HCT116 (cell line): Measurements from ENCODE around the gene PTCD1. TPM values are rescaled to one million over a fixed set of nuclear protein-coding genes. Genes with fewer than 3 reads are reported as not detected.

ENCODE experiments used
- ATAC-seq: fragments of 200-7000 bp; cut with Tn5 transposase; 2 replicates; pipeline ENCODE4 v1.9.1; 2020; ENCODE audit warnings: mild to moderate bottlenecking, moderate library complexity
- BruUV-seq: library from RNA; stranded (reverse); fragments of 400-500 nt; replicated peaks from 2 replicates; lab custom pipeline; 2021; lab: Mats Ljungman, UMichigan
- CTCF ChIA-PET: fragments of 300-600 bp; sonication (Branson Sonifier 250); formaldehyde crosslinking; loops from one replicate; lab custom pipeline; 2021; ENCODE audit warnings: antibody characterized with exemption; lab: Charles Lee
- POLR2A ChIA-PET: fragments of 300-600, 350-600 bp; sonication (Branson Sonifier 250); formaldehyde crosslinking; loops from one replicate; lab custom pipeline; 2021; ENCODE audit warnings: antibody characterized with exemption; lab: Charles Lee
- RAD21 ChIA-PET, 2 experiments: fragments of 300-600 bp; sonication (Branson Sonifier 250); formaldehyde crosslinking; loops; one replicate each; lab custom pipeline; 2023; ENCODE audit warnings: low total read pairs in 2 of 2; ENCODE audit not compliant: uncharacterized antibody in 2 of 2, unreplicated experiment in 2 of 2, low non-redundant PET in 1 of 2; lab: Charles Lee
- DNase-seq: peaks from one replicate; pipeline ENCODE4 v3.0.0-alpha.2; 2010; ENCODE audit warnings: low read depth, low spot score
- H2AFZ ChIP-seq: fragments of 200-600 bp; shearing (Covaris generic), sonication (generic); 2 replicates; pipeline ENCODE4 v1.6.1; 2017; ENCODE audit warnings: low read depth, mixed run types, mixed read lengths, antibody characterized with exemption, low read length; ENCODE audit not compliant: poor library complexity, severe bottlenecking
- H3K27ac ChIP-seq: 2 replicates; pipeline ENCODE4 v1.5.1; 2012; ENCODE audit warnings: low read depth, low read length
- H3K27me3 ChIP-seq: fragments of 200-600 bp; sonication (generic); 2 replicates; pipeline ENCODE4 v1.6.1; 2016; ENCODE audit warnings: mixed run types, low read length, mixed read lengths; ENCODE audit not compliant: insufficient read depth
- H3K36me3 ChIP-seq, 2 experiments: fragments of 200-500 bp in 1 of 2; fragments of 200-600 bp in 1 of 2; sonication (Bioruptor generic) in 1 of 2; sonication (generic) in 1 of 2; 2 replicates each; pipeline versions ENCODE4 v1.5.1 to v1.6.1; 2014 to 2016; ENCODE audit warnings: low read length in 2 of 2, inconsistent platforms in 1 of 2, mixed read lengths in 1 of 2, mixed run types in 1 of 2; ENCODE audit not compliant: insufficient read depth in 2 of 2, control insufficient read depth in 1 of 2
- H3K4me1 ChIP-seq, 2 experiments: fragments of 200-600 bp in 1 of 2; sonication (generic) in 1 of 2; 2 replicates each; pipeline versions ENCODE4 v1.5.1 to v1.6.1; 2012 to 2017; ENCODE audit warnings: low read length in 2 of 2, inconsistent platforms in 1 of 2, mild to moderate bottlenecking in 1 of 2, mixed read lengths in 1 of 2, mixed run types in 1 of 2, moderate library complexity in 1 of 2; ENCODE audit not compliant: insufficient read depth in 2 of 2, control insufficient read depth in 1 of 2
- H3K4me2 ChIP-seq: fragments of 200-600 bp; sonication (generic); 2 replicates; pipeline ENCODE4 v1.6.1; 2017; ENCODE audit warnings: mixed run types, low read length, mixed read lengths
- H3K4me3 ChIP-seq, 2 experiments: fragments of 200-600 bp in 1 of 2; sonication (generic) in 1 of 2; replicated peaks in 1 of 2; 2 replicates each; pipeline ENCODE4 v1.5.1; 2011 to 2016; ENCODE audit warnings: low read length in 2 of 2, control low read depth in 1 of 2, low read depth in 1 of 2, mild to moderate bottlenecking in 1 of 2, mixed read lengths in 1 of 2, mixed run types in 1 of 2
- H3K79me2 ChIP-seq: fragments of 200-600 bp; sonication (generic); 2 replicates; pipeline ENCODE4 v1.6.1; 2017; ENCODE audit warnings: mild to moderate bottlenecking, mixed run types, low read length, moderate library complexity, mixed read lengths; ENCODE audit not compliant: insufficient read depth
- H3K9ac ChIP-seq: fragments of 200-600 bp; sonication (generic); 2 replicates; pipeline ENCODE4 v1.6.1; 2016; ENCODE audit warnings: low read length, mixed read lengths
- H3K9me2 ChIP-seq: fragments of 200-600 bp; sonication (generic), shearing (Covaris generic); 2 replicates; pipeline ENCODE4 v1.6.1; 2017; ENCODE audit warnings: mixed run types, mild to moderate bottlenecking, moderate library complexity; ENCODE audit not compliant: insufficient read depth
- H3K9me3 ChIP-seq, 2 experiments: fragments of 200-500 bp in 1 of 2; fragments of 200-600 bp in 1 of 2; sonication (Bioruptor generic) in 1 of 2; sonication (generic) in 1 of 2; 2 replicates each; pipeline ENCODE4 v1.6.1; 2014 to 2017; ENCODE audit warnings: low read length in 2 of 2, mixed read lengths in 2 of 2, inconsistent platforms in 1 of 2, low read depth in 1 of 2, mild to moderate bottlenecking in 1 of 2, mixed run types in 1 of 2, moderate library complexity in 1 of 2; ENCODE audit not compliant: control insufficient read depth in 1 of 2, insufficient read depth in 1 of 2
- H4K20me1 ChIP-seq: fragments of 200-600 bp; sonication (generic), shearing (Covaris generic); 2 replicates; pipeline ENCODE4 v1.6.1; 2017; ENCODE audit warnings: mixed run types, mild to moderate bottlenecking, moderate library complexity; ENCODE audit not compliant: insufficient read depth
- ATF3 ChIP-seq: IDR thresholded peaks from 2 replicates; pipeline ENCODE4 v1.6.1; 2012
- CBX3 ChIP-seq: IDR thresholded peaks from 2 replicates; pipeline ENCODE4 v1.6.1; 2012; ENCODE audit warnings: low read depth
- CEBPB ChIP-seq: IDR thresholded peaks from 2 replicates; pipeline ENCODE4 v1.6.1; 2012; ENCODE audit warnings: low read depth
- CTCF ChIP-seq, 3 experiments: fragments of 200-600 bp in 1 of 3; sonication (generic) in 1 of 3; IDR thresholded peaks in 2 of 3; conservative IDR thresholded peaks in 1 of 3; 2 replicates each; pipeline ENCODE4 v1.5.1; 2012 to 2017; ENCODE audit warnings: low read depth in 2 of 3, low read length in 2 of 3, antibody characterized with exemption in 1 of 3, borderline replicate concordance in 1 of 3, control low read depth in 1 of 3, mild to moderate bottlenecking in 1 of 3, mixed read lengths in 1 of 3, mixed run types in 1 of 3, moderate library complexity in 1 of 3; ENCODE audit not compliant: insufficient read depth in 1 of 3
- ELF1 ChIP-seq: IDR thresholded peaks from 2 replicates; pipeline ENCODE4 v1.6.1; 2012; ENCODE audit warnings: low read depth, borderline replicate concordance
- EZH2 ChIP-seq: fragments of 200-600 bp; sonication (generic); IDR thresholded peaks from 2 replicates; pipeline ENCODE4 v1.6.1; 2017; ENCODE audit warnings: antibody characterized with exemption, mixed run types
- JUND ChIP-seq: IDR thresholded peaks from 2 replicates; pipeline ENCODE4 v1.6.1; 2012
- POLR2A ChIP-seq: IDR thresholded peaks from 2 replicates; pipeline ENCODE4 v1.7.0; 2011; ENCODE audit warnings: borderline replicate concordance; ENCODE audit not compliant: insufficient read depth, insufficient read length; ENCODE audit errors: extremely low read depth
- POLR2AphosphoS5 ChIP-seq: IDR thresholded peaks from 2 replicates; pipeline ENCODE4 v1.6.1; 2011; ENCODE audit warnings: mild to moderate bottlenecking, low read depth, low read length, moderate library complexity
- RAD21 ChIP-seq: IDR thresholded peaks from 2 replicates; pipeline ENCODE4 v1.6.1; 2012; ENCODE audit warnings: low read depth, mild to moderate bottlenecking
- SIN3A ChIP-seq: IDR thresholded peaks from 2 replicates; pipeline ENCODE4 v1.6.1; 2012; ENCODE audit warnings: low read depth
- SP1 ChIP-seq: IDR thresholded peaks from 2 replicates; pipeline ENCODE4 v1.6.1; 2012; ENCODE audit warnings: low read depth
- SRF ChIP-seq: IDR thresholded peaks from 2 replicates; pipeline ENCODE4 v1.6.1; 2012; ENCODE audit warnings: low read depth
- TCF7L2 ChIP-seq: IDR thresholded peaks from 2 replicates; pipeline ENCODE4 v1.7.0; 2011; ENCODE audit warnings: borderline replicate concordance, inconsistent platforms; ENCODE audit not compliant: insufficient read depth, insufficient read length; ENCODE audit errors: extremely low read depth
- YY1 ChIP-seq: IDR thresholded peaks from 2 replicates; pipeline ENCODE4 v1.6.1; 2011; ENCODE audit warnings: low read length, low read depth, moderate library complexity, mild to moderate bottlenecking; ENCODE audit not compliant: insufficient replicate concordance; ENCODE audit errors: extremely low read depth
- ZBTB33 ChIP-seq: IDR thresholded peaks from 2 replicates; pipeline ENCODE4 v1.6.1; 2011; ENCODE audit warnings: mild to moderate bottlenecking, low read length, moderate library complexity; ENCODE audit not compliant: insufficient replicate concordance; ENCODE audit errors: extremely low read depth
- intact Hi-C: fragments of 100-400 bp; cut with micrococcal nuclease; formaldehyde crosslinking; loops from 2 replicates; pipeline ENCODE4 v1.10.0; 2022
- total RNA-seq: library from RNA; stranded (reverse); gene quantifications from one replicate; pipeline ENCODE4 v1.2.1, GENCODE V29; 2021; ENCODE audit not compliant: unreplicated experiment
- TF ChIP-seq, protein P1 (sequence below): IDR thresholded peaks from 2 replicates; pipeline ENCODE4 v1.6.1; 2012
- TF ChIP-seq, protein P2 (sequence below): IDR thresholded peaks from 2 replicates; pipeline ENCODE4 v1.6.1; 2012; ENCODE audit warnings: low read depth

Gene PTCD1
- total RNA-seq, 1 experiment from 2014 or later: 9.2 TPM

DNA sequence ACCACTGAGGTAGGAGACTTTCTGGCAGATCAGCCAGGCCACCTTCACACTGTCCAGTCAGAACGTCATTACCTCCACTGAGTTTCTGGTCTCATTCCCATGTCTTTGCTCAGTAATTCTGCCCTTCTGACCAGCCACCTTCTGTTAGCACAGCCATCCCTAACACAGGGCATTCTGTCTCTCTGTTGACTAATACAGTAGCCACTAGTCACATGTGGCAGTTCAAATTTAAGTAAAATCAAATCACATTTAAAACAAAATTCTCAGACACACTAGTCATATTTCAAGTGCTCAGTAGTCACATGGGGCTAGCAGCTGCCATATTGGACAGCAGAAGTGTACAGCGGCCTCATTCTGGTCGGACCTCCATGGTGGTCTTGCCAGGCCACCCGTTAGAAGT, 7.5 kb upstream of the PTCD1 start:
- ATAC-seq (no peak), DNase-seq (no peak)
- ChIA-PET RAD21 (no interaction called here), POLR2A (no interaction called here), CTCF (no interaction called here)
- TF ChIP-seq ZBTB33: no peak
- TF ChIP-seq ATF3: no peak
- TF ChIP-seq SRF: no peak
- TF ChIP-seq SP1: no peak
- TF ChIP-seq POLR2A: no peak
- no peak for TF ChIP-seq EZH2
- no peak for TF ChIP-seq RAD21
- no peak for TF ChIP-seq POLR2AphosphoS5
- no peak for TF ChIP-seq JUND
- TF ChIP-seq TCF7L2: no peak
- TF ChIP-seq SIN3A: no peak
- TF ChIP-seq ELF1: no peak
- TF ChIP-seq CTCF (IDR thresholded peaks at IDR 0.05 in 2 of 3, conservative IDR thresholded peaks at IDR 0.05 in 1 of 3; ENCODE audit: borderline replicate concordance in 1 of 3, insufficient read depth in 1 of 3, low read depth in 2 of 3, low read length in 2 of 3): no peak
- no peak for TF ChIP-seq CEBPB
- TF ChIP-seq YY1: no peak
- TF ChIP-seq, protein P1, sequence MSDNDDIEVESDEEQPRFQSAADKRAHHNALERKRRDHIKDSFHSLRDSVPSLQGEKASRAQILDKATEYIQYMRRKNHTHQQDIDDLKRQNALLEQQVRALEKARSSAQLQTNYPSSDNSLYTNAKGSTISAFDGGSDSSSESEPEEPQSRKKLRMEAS: no peak
- TF ChIP-seq, protein P2, sequence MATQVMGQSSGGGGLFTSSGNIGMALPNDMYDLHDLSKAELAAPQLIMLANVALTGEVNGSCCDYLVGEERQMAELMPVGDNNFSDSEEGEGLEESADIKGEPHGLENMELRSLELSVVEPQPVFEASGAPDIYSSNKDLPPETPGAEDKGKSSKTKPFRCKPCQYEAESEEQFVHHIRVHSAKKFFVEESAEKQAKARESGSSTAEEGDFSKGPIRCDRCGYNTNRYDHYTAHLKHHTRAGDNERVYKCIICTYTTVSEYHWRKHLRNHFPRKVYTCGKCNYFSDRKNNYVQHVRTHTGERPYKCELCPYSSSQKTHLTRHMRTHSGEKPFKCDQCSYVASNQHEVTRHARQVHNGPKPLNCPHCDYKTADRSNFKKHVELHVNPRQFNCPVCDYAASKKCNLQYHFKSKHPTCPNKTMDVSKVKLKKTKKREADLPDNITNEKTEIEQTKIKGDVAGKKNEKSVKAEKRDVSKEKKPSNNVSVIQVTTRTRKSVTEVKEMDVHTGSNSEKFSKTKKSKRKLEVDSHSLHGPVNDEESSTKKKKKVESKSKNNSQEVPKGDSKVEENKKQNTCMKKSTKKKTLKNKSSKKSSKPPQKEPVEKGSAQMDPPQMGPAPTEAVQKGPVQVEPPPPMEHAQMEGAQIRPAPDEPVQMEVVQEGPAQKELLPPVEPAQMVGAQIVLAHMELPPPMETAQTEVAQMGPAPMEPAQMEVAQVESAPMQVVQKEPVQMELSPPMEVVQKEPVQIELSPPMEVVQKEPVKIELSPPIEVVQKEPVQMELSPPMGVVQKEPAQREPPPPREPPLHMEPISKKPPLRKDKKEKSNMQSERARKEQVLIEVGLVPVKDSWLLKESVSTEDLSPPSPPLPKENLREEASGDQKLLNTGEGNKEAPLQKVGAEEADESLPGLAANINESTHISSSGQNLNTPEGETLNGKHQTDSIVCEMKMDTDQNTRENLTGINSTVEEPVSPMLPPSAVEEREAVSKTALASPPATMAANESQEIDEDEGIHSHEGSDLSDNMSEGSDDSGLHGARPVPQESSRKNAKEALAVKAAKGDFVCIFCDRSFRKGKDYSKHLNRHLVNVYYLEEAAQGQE: no peak
- TF ChIP-seq CBX3: no peak
- H3K9ac ChIP-seq: no peak overlapping the region
- peaks cover 52% of the 10 kb centered on the region in 2 experiments; a peak in 3 of 4 replicates for H3K36me3 ChIP-seq
- BruUV-seq: no TSS peak
- intact Hi-C loops: no loop called here
- no peak overlapping the region for H3K4me2 ChIP-seq
- H3K27me3 ChIP-seq: no peaks in the 10 kb centered on the region
- H4K20me1 ChIP-seq: no peaks in the 10 kb centered on the region
- H2AFZ ChIP-seq: no peak overlapping the region
- no peaks in the 10 kb centered on the region for H3K4me1 ChIP-seq
- peaks cover 38% of the 10 kb centered on the region for H3K79me2 ChIP-seq
- no peaks in the 10 kb centered on the region for H3K9me3 ChIP-seq
- H3K4me3 ChIP-seq: no peak overlapping the region
- H3K27ac ChIP-seq: no peak overlapping the region
- no peaks in the 10 kb centered on the region for H3K9me2 ChIP-seq
